ENCODE data around the gene CHN2.

CHN2 gene

GRCh38 chr7:29384277-29384676, 189.7 kb downstream of the CHN2 start:
- no peak for DNase-seq (ENCODE audit: extremely low read depth in 1 of 2, low read depth in 1 of 2)

DNA sequence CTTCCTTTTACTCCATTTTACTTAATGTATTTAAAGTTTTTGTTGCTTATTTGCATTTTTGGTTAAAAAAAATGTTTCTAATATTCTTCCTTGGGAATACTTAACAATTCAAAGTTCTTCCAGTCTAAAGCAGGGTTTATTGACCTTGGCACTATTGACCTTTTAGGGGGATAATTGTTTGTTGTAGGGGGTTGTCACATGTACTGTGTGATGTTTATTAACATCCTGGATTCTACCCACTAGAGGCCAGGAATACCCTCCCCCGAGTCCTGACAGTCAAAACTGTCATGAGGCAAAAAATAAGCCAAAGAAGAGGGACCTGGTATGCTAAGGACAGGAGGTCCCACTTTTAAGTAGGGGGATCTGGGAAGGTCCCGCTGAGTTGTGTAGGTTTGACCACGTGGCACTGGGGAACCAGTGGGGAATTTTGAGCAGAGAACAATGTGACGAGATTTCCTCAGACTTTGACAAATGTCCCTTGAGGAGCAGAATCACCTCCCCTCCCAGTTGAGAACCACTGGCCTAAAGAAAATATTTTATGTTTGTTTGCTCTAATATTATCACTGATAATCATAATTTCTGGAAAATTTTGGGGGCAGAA, 190.7 kb downstream of the CHN2 start:
- DNase-seq (ENCODE audit: extremely low read depth in 1 of 2, low read depth in 1 of 2) = no peak

DNA sequence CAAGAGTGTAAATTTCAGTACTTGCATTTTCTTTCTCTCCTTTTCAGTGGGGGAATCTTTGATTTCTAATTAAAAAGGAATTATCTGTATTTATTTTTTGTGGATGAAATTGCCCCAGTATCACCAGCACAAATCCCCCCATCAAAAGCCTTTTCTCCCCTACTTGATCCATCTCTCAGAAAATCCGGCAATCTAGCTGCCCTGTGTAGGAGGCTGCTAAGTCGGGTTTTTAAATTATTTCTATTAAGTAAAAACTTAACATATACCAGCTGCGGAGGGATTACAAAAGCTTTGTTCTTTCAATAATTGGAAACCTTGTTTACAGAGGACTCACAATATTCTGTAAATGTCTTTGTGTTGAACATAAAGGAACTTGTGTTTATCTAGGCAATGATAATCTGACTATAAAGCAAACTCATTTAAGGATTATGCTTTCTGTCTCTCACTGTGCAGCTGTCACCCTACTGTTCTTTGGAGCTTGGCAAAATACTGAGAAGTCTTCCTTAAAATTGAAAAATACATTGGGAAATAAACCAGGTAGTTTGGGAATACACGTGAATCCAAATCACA, 191.7 kb downstream of the CHN2 start:
- no peak for DNase-seq (ENCODE audit: extremely low read depth in 1 of 2, low read depth in 1 of 2)

GRCh38 chr7:29391262-29391661, 196.7 kb downstream of the CHN2 start:
- no peak for DNase-seq (ENCODE audit: extremely low read depth in 1 of 2, low read depth in 1 of 2)

DNA sequence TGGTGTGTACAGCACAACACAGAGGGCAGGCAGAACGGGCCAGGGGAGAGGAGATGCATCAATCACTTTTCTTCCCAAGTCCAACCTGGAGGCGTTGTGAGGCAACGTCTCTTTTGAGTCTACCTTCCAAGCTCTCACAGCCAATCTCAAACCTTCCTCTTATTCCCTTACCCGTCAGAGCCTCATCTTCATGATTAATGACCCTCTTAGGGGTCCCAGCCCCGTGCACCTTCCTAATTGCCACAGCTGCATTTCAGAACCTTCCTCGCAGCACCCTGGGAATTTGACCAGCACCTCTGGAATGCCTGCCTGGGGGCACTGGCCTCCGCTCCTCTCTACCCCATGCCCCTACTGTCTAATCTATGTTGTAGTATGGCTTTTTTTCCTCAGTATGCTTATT, 199.7 kb downstream of the CHN2 start:
- DNase-seq (ENCODE audit: extremely low read depth in 1 of 2, low read depth in 1 of 2) = no peak

DNA sequence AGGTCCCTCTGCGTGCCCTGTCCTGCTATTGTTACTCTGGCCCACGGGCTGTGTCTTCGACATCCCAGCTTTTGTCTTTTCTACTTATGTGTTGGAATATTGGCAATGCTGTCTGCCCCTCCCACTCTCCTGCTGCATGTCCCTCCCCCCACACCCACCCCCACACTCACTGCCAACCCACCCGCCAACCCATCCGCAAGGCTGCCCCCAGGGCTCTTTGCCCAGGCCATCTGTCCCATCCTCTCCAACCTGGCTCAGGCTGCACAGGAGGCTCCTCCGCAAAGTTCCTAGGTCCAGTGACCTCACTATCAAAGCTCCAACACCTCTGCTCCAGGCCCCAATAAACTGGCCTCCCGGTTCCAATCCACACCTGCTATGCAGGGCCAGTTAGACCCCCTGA, 202.0 kb downstream of the CHN2 start:
- no peak for DNase-seq (ENCODE audit: extremely low read depth in 1 of 2, low read depth in 1 of 2)

GRCh38 chr7:29397398-29397797, 202.8 kb downstream of the CHN2 start:
- no peak for DNase-seq (ENCODE audit: extremely low read depth in 1 of 2, low read depth in 1 of 2)

- DNase-seq (ENCODE audit: extremely low read depth in 1 of 2, low read depth in 1 of 2) = no peak
These were observed 203.4 kb downstream of the CHN2 start for GRCh38 chr7:29398011-29398410.

GRCh38 chr7:29400437-29400836, 205.9 kb downstream of the CHN2 start:
- no peak for DNase-seq (ENCODE audit: extremely low read depth in 1 of 2, low read depth in 1 of 2)

DNA sequence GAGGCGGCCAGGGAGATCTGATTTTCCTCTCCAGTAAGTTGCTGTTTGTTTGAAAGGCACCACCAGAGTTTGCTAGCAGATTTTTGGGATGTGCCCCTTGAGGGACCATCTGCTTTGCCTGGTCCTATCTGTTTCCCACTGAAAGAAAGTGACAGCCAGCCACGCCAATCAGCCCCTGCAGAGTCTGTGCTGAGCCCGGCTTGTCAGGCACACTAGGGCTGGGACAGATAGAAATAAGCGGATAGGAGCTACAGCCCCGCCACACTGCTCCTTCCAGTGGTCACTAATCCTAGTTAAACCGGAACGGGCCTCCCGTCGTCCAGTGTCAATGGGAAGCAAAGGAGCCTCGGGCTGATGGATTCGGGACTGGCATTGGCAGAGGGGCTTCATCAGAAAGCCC, 207.2 kb downstream of the CHN2 start:
- DNase-seq (ENCODE audit: extremely low read depth in 1 of 2, low read depth in 1 of 2) = no peak

DNA sequence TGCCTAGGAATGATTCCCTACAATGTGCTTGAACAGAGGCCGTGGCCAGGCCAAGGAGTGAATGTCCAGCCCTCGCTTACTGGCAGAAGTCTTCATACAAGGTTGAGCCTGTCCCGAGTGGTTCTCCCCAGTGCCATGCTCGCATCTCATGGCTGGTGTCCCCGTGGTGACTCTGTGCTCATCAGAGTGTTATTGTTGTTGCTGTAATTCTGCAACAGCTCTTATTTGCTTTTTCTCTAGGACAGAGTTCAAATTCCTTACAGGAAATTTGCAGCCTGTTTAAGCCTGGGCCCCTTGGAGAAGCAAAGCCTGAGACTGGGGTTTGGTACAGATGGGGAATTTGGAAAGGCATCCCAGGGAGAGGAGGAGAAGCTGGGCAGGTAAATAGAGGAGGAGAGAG, 211.3 kb downstream of the CHN2 start:
- no peak for DNase-seq (ENCODE audit: extremely low read depth in 1 of 2, low read depth in 1 of 2)

- no peak for DNase-seq (ENCODE audit: extremely low read depth in 1 of 2, low read depth in 1 of 2)
These were observed 211.8 kb downstream of the CHN2 start for GRCh38 chr7:29406366-29406765.

DNA sequence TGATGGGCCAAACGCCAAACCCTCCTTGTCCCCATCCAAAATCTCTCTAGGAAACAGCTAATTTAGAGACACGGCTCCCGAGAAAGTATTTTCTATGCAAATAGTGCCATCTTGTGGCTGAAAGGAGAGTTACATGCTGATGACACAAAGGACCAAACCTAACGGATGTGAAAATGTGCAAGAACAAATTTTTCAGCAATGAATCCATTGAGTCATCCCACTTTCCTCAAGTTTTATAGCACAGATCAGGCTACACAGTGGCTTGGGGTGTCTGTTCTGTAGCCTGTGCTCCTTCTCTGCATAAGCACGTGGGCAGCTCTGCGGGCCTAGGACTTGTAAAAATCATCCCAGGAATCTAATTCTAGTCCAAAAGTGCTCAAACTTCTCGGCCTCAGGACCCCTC, 214.3 kb downstream of the CHN2 start:
- DNase-seq (ENCODE audit: extremely low read depth in 1 of 2, low read depth in 1 of 2) = peak in 1 of 2 donors; percentile 5

- no peak for DNase-seq (ENCODE audit: extremely low read depth in 1 of 2, low read depth in 1 of 2)
These were observed 216.4 kb downstream of the CHN2 start for GRCh38 chr7:29410996-29411395.

GRCh38 chr7:29412912-29413311, 218.3 kb downstream of the CHN2 start:
- no peak for DNase-seq (ENCODE audit: extremely low read depth in 1 of 2, low read depth in 1 of 2)

- no peak for DNase-seq (ENCODE audit: extremely low read depth in 1 of 2, low read depth in 1 of 2)
These were observed 219.1 kb downstream of the CHN2 start for GRCh38 chr7:29413626-29414136.

- no peak for DNase-seq (ENCODE audit: extremely low read depth in 1 of 2, low read depth in 1 of 2)
These were observed 219.6 kb downstream of the CHN2 start for GRCh38 chr7:29414216-29414615.

GRCh38 chr7:29415215-29415614, 220.6 kb downstream of the CHN2 start:
- no peak for DNase-seq (ENCODE audit: extremely low read depth in 1 of 2, low read depth in 1 of 2)

- DNase-seq (ENCODE audit: extremely low read depth in 1 of 2, low read depth in 1 of 2) = no peak
These were observed 221.8 kb downstream of the CHN2 start for GRCh38 chr7:29416276-29416937.

DNA sequence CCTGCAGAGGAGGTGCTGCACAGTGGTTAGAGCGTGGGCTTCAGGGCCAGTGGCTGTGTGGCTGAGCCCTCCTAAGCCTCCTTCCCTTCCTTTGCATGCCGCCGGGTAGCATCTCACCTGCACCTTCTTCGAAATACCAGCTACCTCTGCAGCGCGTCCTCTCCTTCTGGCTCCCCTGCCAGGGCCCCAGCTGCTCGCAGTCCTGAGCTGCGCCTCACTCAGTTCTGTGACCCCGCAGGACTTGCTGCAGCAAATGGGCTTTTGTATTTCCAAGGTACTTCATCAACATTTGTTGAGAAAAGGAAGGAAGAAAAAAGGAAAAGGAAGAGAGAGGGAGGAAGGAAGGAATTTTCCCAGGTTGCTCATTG, 222.3 kb downstream of the CHN2 start:
- DNase-seq (ENCODE audit: extremely low read depth in 1 of 2, low read depth in 1 of 2) = no peak

GRCh38 chr7:29418056-29418455, 223.5 kb downstream of the CHN2 start:
- DNase-seq (ENCODE audit: extremely low read depth in 1 of 2, low read depth in 1 of 2) = no peak

GRCh38 chr7:29418651-29419050, 224.1 kb downstream of the CHN2 start:
- DNase-seq (ENCODE audit: extremely low read depth in 1 of 2, low read depth in 1 of 2) = no peak
